Measurements from ENCODE around the gene RASA2. TPM values are rescaled to one million over a fixed set of nuclear protein-coding genes. Genes with fewer than 3 reads are reported as not detected.
A peak's percentile ranks its signal among the peaks of the same experiment; 100 is the strongest.

The RASA2 gene
- total RNA-seq, 1 donor from 2014 or later: 42.3 TPM

DNA sequence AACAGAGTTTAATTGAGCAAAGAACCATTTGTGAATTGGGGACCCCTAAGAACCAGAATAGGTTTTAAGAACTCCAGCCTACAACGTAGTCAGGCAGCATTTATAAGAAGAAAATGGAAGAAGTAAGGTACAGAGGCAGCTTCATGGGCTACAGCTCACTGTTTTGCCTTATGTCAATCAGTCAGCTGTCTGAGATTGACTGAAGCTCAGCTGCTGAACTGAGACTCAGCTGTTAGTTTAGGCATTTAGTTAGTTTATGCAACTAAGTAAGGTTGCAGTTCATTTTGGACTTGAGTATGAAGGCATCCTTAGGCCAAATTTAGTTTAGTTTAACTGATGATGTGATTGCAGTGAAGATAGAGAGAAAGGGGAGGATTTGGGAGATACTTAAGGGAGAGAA lies 34.1 kb upstream of the RASA2 start:
- ChIA-PET POLR2A (interaction anchor here (1.0 to 2.4 kb wide), 6 partner anchors 35 to 221 kb away, joined by 3 to 20 read pairs (median 4); partner anchors contain the start of gene PXYLP1), CTCF (interaction anchor here (0.8 to 12.6 kb wide), 18 partner anchors 7 to 221 kb away, joined by 3 to 240 read pairs (median 6); partner anchors contain the start of gene PXYLP1)
- Mint-ChIP-seq H3K36me3 (ENCODE audit: low read depth) (no peaks in the 10 kb centered on the region), H3K27ac (no peak overlapping the region), H3K9me3 (no peaks in the 10 kb centered on the region), H3K27me3 (no peaks in the 10 kb centered on the region), H3K4me1 (peaks cover 5% of the 10 kb centered on the region), H3K4me3 (no peak overlapping the region)
- intact Hi-C loops (cut with micrococcal nuclease): loop anchor here (1.0 to 10.0 kb wide), 10 partner anchors 34 to 525 kb away; partner anchors contain the start of genes PXYLP1 and RASA2
- TF ChIP-seq, protein P1, sequence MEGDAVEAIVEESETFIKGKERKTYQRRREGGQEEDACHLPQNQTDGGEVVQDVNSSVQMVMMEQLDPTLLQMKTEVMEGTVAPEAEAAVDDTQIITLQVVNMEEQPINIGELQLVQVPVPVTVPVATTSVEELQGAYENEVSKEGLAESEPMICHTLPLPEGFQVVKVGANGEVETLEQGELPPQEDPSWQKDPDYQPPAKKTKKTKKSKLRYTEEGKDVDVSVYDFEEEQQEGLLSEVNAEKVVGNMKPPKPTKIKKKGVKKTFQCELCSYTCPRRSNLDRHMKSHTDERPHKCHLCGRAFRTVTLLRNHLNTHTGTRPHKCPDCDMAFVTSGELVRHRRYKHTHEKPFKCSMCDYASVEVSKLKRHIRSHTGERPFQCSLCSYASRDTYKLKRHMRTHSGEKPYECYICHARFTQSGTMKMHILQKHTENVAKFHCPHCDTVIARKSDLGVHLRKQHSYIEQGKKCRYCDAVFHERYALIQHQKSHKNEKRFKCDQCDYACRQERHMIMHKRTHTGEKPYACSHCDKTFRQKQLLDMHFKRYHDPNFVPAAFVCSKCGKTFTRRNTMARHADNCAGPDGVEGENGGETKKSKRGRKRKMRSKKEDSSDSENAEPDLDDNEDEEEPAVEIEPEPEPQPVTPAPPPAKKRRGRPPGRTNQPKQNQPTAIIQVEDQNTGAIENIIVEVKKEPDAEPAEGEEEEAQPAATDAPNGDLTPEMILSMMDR (IDR thresholded peaks at IDR 0.05): no peak
- ATAC-seq (ENCODE audit: low read depth) (no peak), DNase-seq (no peak)

DNA sequence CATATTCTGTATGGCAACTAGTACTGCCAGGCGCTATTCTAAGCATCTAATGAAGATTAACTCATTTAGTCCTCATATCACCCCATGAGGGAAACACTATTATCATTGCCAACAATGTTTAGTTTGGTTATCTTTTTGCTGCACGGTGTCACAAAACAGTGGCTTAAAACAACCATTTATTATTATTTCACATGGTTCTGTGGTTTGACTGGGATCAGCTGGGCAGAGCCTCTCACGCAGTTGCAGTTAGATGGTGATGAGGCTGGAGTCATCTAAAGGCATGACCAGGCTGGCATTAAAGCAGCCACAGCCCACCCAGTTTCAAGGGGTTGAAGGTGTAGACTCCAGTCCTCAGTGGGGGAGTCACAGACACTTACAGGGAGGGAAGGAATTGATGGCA lies 32.8 kb upstream of the RASA2 start:
- H3K27ac Mint-ChIP-seq: no peak overlapping the region
- no peaks in the 10 kb centered on the region for H3K36me3 Mint-ChIP-seq (ENCODE audit: low read depth)
- no peaks in the 10 kb centered on the region for H3K27me3 Mint-ChIP-seq
- no peaks in the 10 kb centered on the region for H3K9me3 Mint-ChIP-seq
- TF ChIP-seq, protein P1 (IDR thresholded peaks at IDR 0.05): no peak
- DNase-seq: no peak
- ChIA-PET POLR2A (interaction anchor here (0.5 to 2.4 kb wide), 2 partner anchors 68 to 142 kb away, joined by 3 to 20 read pairs; no protein-coding TSS in a partner anchor), CTCF (interaction anchor here (1.3 to 12.6 kb wide), 7 partner anchors 12 to 149 kb away, joined by 5 to 240 read pairs (median 64); partner anchors contain the start of gene ZBTB38)
- H3K4me3 Mint-ChIP-seq: no peak overlapping the region
- peaks cover 5% of the 10 kb centered on the region for H3K4me1 Mint-ChIP-seq
- no peak for ATAC-seq (ENCODE audit: low read depth)
- intact Hi-C loops (cut with micrococcal nuclease): loop anchor here (2.0 to 10.0 kb wide), 3 partner anchors 13 to 527 kb away; no protein-coding TSS in a partner anchor

DNA sequence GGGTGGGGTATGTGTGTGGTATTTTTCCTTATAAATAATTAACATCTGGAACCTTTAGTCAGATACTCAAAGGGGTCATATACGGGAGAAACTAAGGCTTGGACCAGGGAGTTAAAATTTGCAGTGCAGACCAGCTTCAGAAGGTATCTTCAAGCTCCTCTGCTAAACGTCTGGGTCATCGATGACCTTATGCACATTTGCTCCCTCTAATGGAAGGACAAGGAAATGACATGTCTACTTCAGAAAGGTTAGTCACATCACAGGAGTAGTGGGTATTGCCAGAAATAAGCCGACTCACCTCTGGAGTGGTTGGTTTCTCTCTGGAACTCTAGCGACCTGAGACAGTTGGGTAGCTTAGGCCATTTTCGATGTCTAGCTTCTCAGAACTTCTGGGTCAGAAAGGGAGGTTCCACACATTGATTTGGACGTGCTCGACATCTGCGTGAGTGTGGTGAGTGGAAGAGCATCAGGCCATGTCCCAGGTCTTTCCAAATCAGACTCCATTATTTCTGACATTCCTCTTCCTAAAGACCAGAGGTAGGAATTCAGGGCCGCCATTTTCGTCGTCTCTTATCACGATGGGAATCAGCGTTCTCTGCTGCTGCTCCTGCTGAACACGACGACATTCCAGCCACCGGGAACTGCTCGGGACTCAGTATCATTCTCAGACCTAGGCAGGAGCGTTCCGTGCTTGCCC lies 31.8 kb upstream of the RASA2 start:
- POLR2A ChIA-PET: interaction anchor here (1.0 kb wide), 2 partner anchors 143 to 145 kb away, joined by 3 to 5 read pairs; no protein-coding TSS in a partner anchor
- CTCF ChIA-PET: interaction anchor here (0.6 to 12.6 kb wide), 15 partner anchors 11 to 150 kb away, joined by 3 to 240 read pairs (median 5); partner anchors contain the start of gene ZBTB38

DNA sequence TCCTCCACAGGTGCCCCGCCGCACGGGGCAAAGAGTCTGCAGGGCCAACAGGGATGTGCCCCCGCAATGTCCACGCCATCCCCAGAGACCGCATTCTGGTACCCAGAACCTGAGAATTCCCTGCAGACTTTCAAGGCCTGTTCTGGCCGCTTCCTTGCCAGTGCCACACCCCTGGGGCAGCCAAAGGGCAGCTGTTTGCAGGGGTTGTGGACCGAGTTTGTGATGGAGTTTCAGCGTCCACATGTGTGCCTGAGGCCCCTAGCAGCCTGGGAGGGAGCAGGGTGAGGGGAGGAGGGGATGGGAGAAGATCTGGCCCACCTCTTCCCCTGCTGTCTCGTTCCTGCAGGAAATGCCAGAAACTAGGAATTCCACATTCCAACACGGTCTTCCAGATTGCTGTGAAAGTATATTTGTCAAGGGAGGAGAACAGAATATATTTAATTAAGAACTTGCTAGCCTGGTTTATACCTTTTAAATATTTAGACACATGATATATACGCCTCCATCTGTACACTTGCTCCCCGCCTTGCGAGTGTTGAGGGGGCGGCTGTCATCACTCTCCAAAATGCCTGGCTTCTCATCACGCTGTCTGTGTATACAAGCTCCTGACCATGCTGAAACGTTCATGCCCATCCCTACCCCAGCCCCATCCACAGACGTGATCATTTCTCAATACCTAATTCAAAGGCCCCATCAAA lies 31.1 kb upstream of the RASA2 start:
- ChIA-PET CTCF (interaction anchor here (0.9 to 12.6 kb wide), 7 partner anchors 13 to 424 kb away, joined by 3 to 240 read pairs (median 64); no protein-coding TSS in a partner anchor), POLR2A (no interaction called here)
- Mint-ChIP-seq H3K4me1 (peaks cover 7% of the 10 kb centered on the region), H3K27me3 (no peaks in the 10 kb centered on the region), H3K27ac (no peak overlapping the region), H3K4me3 (no peak overlapping the region), H3K9me3 (no peaks in the 10 kb centered on the region), H3K36me3 (ENCODE audit: low read depth) (no peaks in the 10 kb centered on the region)
- intact Hi-C loops (cut with micrococcal nuclease): loop anchor here (2.0 to 10.0 kb wide), 2 partner anchors 15 to 451 kb away; no protein-coding TSS in a partner anchor
- ATAC-seq (ENCODE audit: low read depth) (no peak), DNase-seq (no peak)
- TF ChIP-seq, protein P1 (IDR thresholded peaks at IDR 0.05): no peak

More for the DNA sequence above, 31.8 kb upstream of the RASA2 start:
- TF ChIP-seq, protein P1 (IDR thresholded peaks at IDR 0.05): no peak
- H3K27ac Mint-ChIP-seq: no peak overlapping the region
- H3K4me1 Mint-ChIP-seq: peaks cover 5% of the 10 kb centered on the region
- peak; percentile 87 for ATAC-seq (ENCODE audit: low read depth)
- intact Hi-C loops (cut with micrococcal nuclease): loop anchor here (2.0 to 10.0 kb wide), 3 partner anchors 14 to 528 kb away; no protein-coding TSS in a partner anchor
- H3K36me3 Mint-ChIP-seq (ENCODE audit: low read depth): no peaks in the 10 kb centered on the region
- no peaks in the 10 kb centered on the region for H3K9me3 Mint-ChIP-seq
- DNase-seq: no peak
- no peaks in the 10 kb centered on the region for H3K27me3 Mint-ChIP-seq
- no peak overlapping the region for H3K4me3 Mint-ChIP-seq
